H1 (cell line): Measurements from ENCODE around the gene CYTL1. TPM values are rescaled to one million over a fixed set of nuclear protein-coding genes. Genes with fewer than 3 reads are reported as not detected.

ENCODE experiments used
- CTCF ChIA-PET: fragments of 300-600 bp; sonication (Branson Sonifier 250); formaldehyde crosslinking; loops from one replicate; lab custom pipeline; 2021; ENCODE audit not compliant: partially characterized antibody; lab: Charles Lee
- POLR2A ChIA-PET: fragments of 300-600 bp; sonication (Branson Sonifier 250); formaldehyde crosslinking; loops from one replicate; lab custom pipeline; 2021; ENCODE audit warnings: inconsistent platforms; ENCODE audit not compliant: partially characterized antibody; lab: Charles Lee
- DNase-seq, 2 experiments: peaks; one replicate each; pipeline versions ENCODE4 v3.0.0 to v3.0.0-alpha.2; 2010 to 2022; ENCODE audit warnings: low spot score in 2 of 2, low read depth in 1 of 2, mixed read lengths in 1 of 2
- FAIRE-seq: peaks from 2 replicates; lab custom pipeline; 2011; peaks lifted over from hg19 to GRCh38; lab: Jason Lieb, UNC
- H2AFZ ChIP-seq: 2 replicates; pipeline ENCODE4 v1.8.1; 2012; ENCODE audit warnings: low read length, inconsistent platforms
- H2AK5ac ChIP-seq: 2 replicates; pipeline ENCODE4 v1.6.1; 2013; ENCODE audit warnings: low read depth, low read length
- H2BK120ac ChIP-seq: replicated peaks from 2 replicates; pipeline ENCODE3; 2013; ENCODE audit warnings: low read depth, low read length, inconsistent platforms
- H2BK12ac ChIP-seq: 2 replicates; pipeline ENCODE4 v1.6.1; 2013; ENCODE audit warnings: low read depth, low read length
- H2BK15ac ChIP-seq: 2 replicates; pipeline ENCODE4 v1.6.1; 2013; ENCODE audit warnings: low read length
- H2BK20ac ChIP-seq: 2 replicates; pipeline ENCODE4 v1.6.1; 2013; ENCODE audit warnings: low read length
- H2BK5ac ChIP-seq: 2 replicates; pipeline ENCODE4 v1.6.1; 2013; ENCODE audit warnings: low read depth, low read length
- H3K14ac ChIP-seq: 2 replicates; pipeline ENCODE4 v1.6.1; 2013; ENCODE audit warnings: inconsistent platforms; ENCODE audit not compliant: insufficient read length
- H3K18ac ChIP-seq: 2 replicates; pipeline ENCODE4 v1.6.1; 2013; ENCODE audit warnings: low read length; ENCODE audit errors: extremely low read depth
- H3K23ac ChIP-seq: 2 replicates; pipeline ENCODE4 v1.6.1; 2013; ENCODE audit warnings: inconsistent platforms; ENCODE audit not compliant: insufficient read length
- H3K23me2 ChIP-seq: 2 replicates; pipeline ENCODE4 v1.6.1; 2013; ENCODE audit warnings: low read depth, low read length
- H3K27ac ChIP-seq: 2 replicates; pipeline ENCODE4 v1.6.1; 2011; ENCODE audit warnings: low read depth, low read length, inconsistent platforms
- H3K27me3 ChIP-seq, 4 experiments: replicated peaks in 1 of 4; 1 replicate in 1 of 4; 2 replicates in 3 of 4; pipeline versions ENCODE4 v1.6.1 to v1.8.1; 2011 to 2013; ENCODE audit warnings: low read length in 3 of 4, mild to moderate bottlenecking in 3 of 4, inconsistent platforms in 2 of 4, mixed read lengths in 2 of 4, moderate library complexity in 1 of 4; ENCODE audit not compliant: control insufficient read depth in 3 of 4, insufficient read depth in 3 of 4; ENCODE audit errors: extremely low read depth in 1 of 4
- H3K36me3 ChIP-seq, 4 experiments: 2 replicates each; pipeline versions ENCODE4 v1.6.1 to v1.8.1; 2011 to 2013; ENCODE audit warnings: mild to moderate bottlenecking in 4 of 4, low read length in 3 of 4, moderate library complexity in 2 of 4, control low read depth in 1 of 4, inconsistent platforms in 1 of 4; ENCODE audit not compliant: insufficient read depth in 4 of 4, control insufficient read depth in 2 of 4
- H3K4ac ChIP-seq: replicated peaks from 2 replicates; pipeline ENCODE3; 2013; ENCODE audit warnings: low read length, low read depth, mixed read lengths, inconsistent platforms; ENCODE audit not compliant: insufficient read length
- H3K4me1 ChIP-seq, 4 experiments: replicated peaks in 1 of 4; 1 replicate in 1 of 4; 2 replicates in 3 of 4; pipeline versions ENCODE4 v1.6.1 to v1.8.1; 2011 to 2013; ENCODE audit warnings: low read length in 3 of 4, inconsistent platforms in 2 of 4, mixed read lengths in 1 of 4; ENCODE audit not compliant: insufficient read depth in 4 of 4, control insufficient read depth in 3 of 4
- H3K4me2 ChIP-seq, 2 experiments: 2 replicates each; pipeline versions ENCODE4 v1.6.1 to v1.8.1; 2011 to 2013; ENCODE audit warnings: low read depth in 2 of 2, low read length in 2 of 2, control low read depth in 1 of 2, inconsistent platforms in 1 of 2, mild to moderate bottlenecking in 1 of 2; ENCODE audit not compliant: insufficient read depth in 1 of 2
- H3K4me3 ChIP-seq, 4 experiments: fragments of 200-600, 300-600 bp in 1 of 4; sonication (generic), shearing (Covaris generic), sonication (Bioruptor Twin) in 1 of 4; 2 replicates each; pipeline versions ENCODE4 v1.5.1 to v1.8.1; 2011 to 2016; ENCODE audit warnings: low read length in 4 of 4, low read depth in 3 of 4, control low read depth in 2 of 4, inconsistent platforms in 2 of 4, mild to moderate bottlenecking in 2 of 4, mixed read lengths in 1 of 4, moderate library complexity in 1 of 4; ENCODE audit not compliant: insufficient read depth in 2 of 4; ENCODE audit errors: extremely low read depth in 1 of 4
- H3K56ac ChIP-seq: replicated peaks from 2 replicates; pipeline ENCODE3; 2013; ENCODE audit warnings: low read depth, mild to moderate bottlenecking, mixed read lengths, low read length, inconsistent platforms; ENCODE audit not compliant: insufficient read length
- H3K79me1 ChIP-seq: 2 replicates; pipeline ENCODE4 v1.6.1; 2013; ENCODE audit warnings: low read depth, low read length, control low read depth
- H3K79me2 ChIP-seq, 2 experiments: 2 replicates each; pipeline versions ENCODE4 v1.6.1 to v1.8.1; 2012 to 2013; ENCODE audit warnings: low read length in 2 of 2, mild to moderate bottlenecking in 2 of 2, inconsistent platforms in 1 of 2; ENCODE audit not compliant: insufficient read depth in 2 of 2, control insufficient read depth in 1 of 2
- H3K9ac ChIP-seq, 4 experiments: replicated peaks in 1 of 4; 1 replicate in 1 of 4; 2 replicates in 3 of 4; pipeline versions ENCODE4 v1.6.1 to v1.8.1; 2011 to 2013; ENCODE audit warnings: low read depth in 3 of 4, low read length in 3 of 4, control low read depth in 2 of 4, mild to moderate bottlenecking in 2 of 4, moderate library complexity in 2 of 4, inconsistent platforms in 1 of 4; ENCODE audit errors: extremely low read depth in 1 of 4
- H3K9me3 ChIP-seq, 2 experiments: 2 replicates each; pipeline versions ENCODE4 v1.6.1 to v1.8.1; 2012 to 2013; ENCODE audit warnings: mild to moderate bottlenecking in 2 of 2, moderate library complexity in 2 of 2, control low read depth in 1 of 2, inconsistent platforms in 1 of 2, low read depth in 1 of 2, low read length in 1 of 2, mixed read lengths in 1 of 2; ENCODE audit not compliant: insufficient read depth in 2 of 2
- H4K20me1 ChIP-seq, 2 experiments: replicated peaks in 1 of 2; 2 replicates each; pipeline versions ENCODE3 to v1.8.1; 2011 to 2013; ENCODE audit warnings: inconsistent platforms in 2 of 2, low read length in 2 of 2, mild to moderate bottlenecking in 1 of 2; ENCODE audit not compliant: insufficient read depth in 2 of 2, control insufficient read depth in 1 of 2
- H4K5ac ChIP-seq: 2 replicates; pipeline ENCODE4 v1.6.1; 2013; ENCODE audit warnings: low read length, low read depth, mixed read lengths, inconsistent platforms; ENCODE audit not compliant: insufficient read length
- H4K8ac ChIP-seq: 2 replicates; pipeline ENCODE4 v1.8.0; 2013; ENCODE audit warnings: mild to moderate bottlenecking, moderate library complexity, low read length, inconsistent platforms; ENCODE audit not compliant: insufficient read depth; ENCODE audit errors: extremely low read depth
- H4K91ac ChIP-seq: replicated peaks from 2 replicates; pipeline ENCODE3; 2013; ENCODE audit warnings: low read length, mixed read lengths, inconsistent platforms; ENCODE audit not compliant: insufficient read length
- EGR1 ChIP-seq: IDR thresholded peaks from 2 replicates; pipeline ENCODE4 v1.6.1; 2011; ENCODE audit warnings: low read depth, low read length, borderline replicate concordance
- FOSL1 ChIP-seq: IDR thresholded peaks from 2 replicates; pipeline ENCODE4 v1.6.1; 2011; ENCODE audit warnings: mild to moderate bottlenecking, low read depth, low read length, moderate library complexity; ENCODE audit not compliant: insufficient read depth
- GABPA ChIP-seq: IDR thresholded peaks from 2 replicates; pipeline ENCODE4 v1.6.1; 2011; ENCODE audit warnings: mild to moderate bottlenecking, low read length, moderate library complexity, borderline replicate concordance; ENCODE audit not compliant: insufficient read depth
- JUND ChIP-seq: IDR thresholded peaks from 2 replicates; pipeline ENCODE4 v1.6.1; 2011; ENCODE audit warnings: mild to moderate bottlenecking, improper control_type of control experiment, low read length
- KDM1A ChIP-seq: fragments of 200-600, 300-600 bp; sonication (generic); IDR thresholded peaks from 2 replicates; pipeline ENCODE4 v1.7.1; 2016; ENCODE audit warnings: mild to moderate bottlenecking, low read length, borderline replicate concordance
- MAFK ChIP-seq: IDR thresholded peaks from 2 replicates; pipeline ENCODE4 v1.6.1; 2012; ENCODE audit warnings: low read depth, mild to moderate bottlenecking, improper control_type of control experiment, low read length
- MAX ChIP-seq: IDR thresholded peaks from 2 replicates; pipeline ENCODE4 v1.6.1; 2012; ENCODE audit warnings: inconsistent platforms
- POLR2AphosphoS5 ChIP-seq: IDR thresholded peaks from 2 replicates; pipeline ENCODE4 v1.6.1; 2011; ENCODE audit warnings: low read depth, low read length
- POU5F1 ChIP-seq: IDR thresholded peaks from 2 replicates; pipeline ENCODE4 v1.6.1; 2011; ENCODE audit warnings: low read depth, mild to moderate bottlenecking, low read length, moderate library complexity
- RBBP5 ChIP-seq: IDR thresholded peaks from 2 replicates; pipeline ENCODE4 v1.7.1; 2012; ENCODE audit warnings: low read depth, mild to moderate bottlenecking, inconsistent platforms, low read length, moderate library complexity, borderline replicate concordance
- RFX5 ChIP-seq: IDR thresholded peaks from 2 replicates; pipeline ENCODE4 v1.6.1; 2011; ENCODE audit warnings: low read depth, low read length, improper control_type of control experiment, borderline replicate concordance
- RNF2 ChIP-seq: fragments of 200-900, 300-1000 bp; sonication (generic); IDR thresholded peaks from 2 replicates; pipeline ENCODE4 v1.7.1; 2016; ENCODE audit warnings: borderline replicate concordance, low read depth, mild to moderate bottlenecking, antibody characterized with exemption, low read length; ENCODE audit not compliant: poor library complexity, severe bottlenecking; ENCODE audit errors: missing control alignments
- SIX5 ChIP-seq: IDR thresholded peaks from 2 replicates; pipeline ENCODE4 v1.6.1; 2011; ENCODE audit warnings: mild to moderate bottlenecking, low read depth, low read length
- SP2 ChIP-seq: IDR thresholded peaks from 2 replicates; pipeline ENCODE4 v1.6.1; 2012; ENCODE audit warnings: mild to moderate bottlenecking, low read length, inconsistent platforms
- SRF ChIP-seq: IDR thresholded peaks from 2 replicates; pipeline ENCODE4 v1.6.1; 2011; ENCODE audit warnings: mild to moderate bottlenecking, low read depth, low read length, moderate library complexity
- WGBS, 2 experiments: shearing (Covaris generic) in 1 of 2; methylation state at CpG; one replicate each; pipeline versions ENCODE4 v1.1.6 to v1.1.7; 2013 to 2015; ENCODE audit warnings: low lambda C conversion rate in 2 of 2, mixed read lengths in 2 of 2, inconsistent platforms in 1 of 2, low coverage in 1 of 2, missing lambda C conversion rate in 1 of 2; ENCODE audit not compliant: insufficient replicate concordance in 2 of 2, insufficient coverage in 1 of 2, insufficient read length in 1 of 2; ENCODE audit errors: extremely low coverage in 1 of 2, missing lambda C conversion rate in 1 of 2; 5-methylcytosine and 5-hydroxymethylcytosine counted together
- polyA plus RNA-seq, 7 experiments: library from polyadenylated mRNA; depleted of rRNA in 3 of 7; stranded (reverse) in 5 of 7; unstranded in 2 of 7; fragments of >200 nt in 5 of 7; fragments of 200-250 nt in 2 of 7; gene quantifications; 1 replicate in 5 of 7; 2 replicates in 1 of 7; 4 replicates in 1 of 7; pipeline versions ENCODE4 v1.2.1 to v1.2.3, GENCODE V29; 2011 to 2013; ENCODE audit warnings: missing spikeins in 2 of 7, mixed read lengths in 2 of 7
- total RNA-seq: library from RNA; stranded (reverse); fragmentation: NEBNext Ultra II Directional; extraction: Animal tissue kit (Norgen Biotek cat#: 25700); gene quantifications from 2 replicates; pipeline ENCODE4 v1.2.1, GENCODE V29; 2021

The CYTL1 gene
- total and polyA plus RNA-seq, 2 of the 8 experiments (the other 6 are each of a cell fraction or from before 2014, with no cell fraction given), result 8.6 to 9.8 TPM

- H3K56ac ChIP-seq, result no peak overlapping the region
- no peak overlapping the region for H2BK20ac ChIP-seq
- no peaks in the 10 kb centered on the region for H3K23me2 ChIP-seq
- no peak overlapping the region for H3K4me2 ChIP-seq
- no peak overlapping the region; the same call in 1 of the 2 replicates for H4K8ac ChIP-seq
- H3K79me1 ChIP-seq, result no peaks in the 10 kb centered on the region
- no peak overlapping the region for H3K18ac ChIP-seq
- H2AK5ac ChIP-seq, result no peak overlapping the region
- no peak overlapping the region for H3K27ac ChIP-seq
- no peak overlapping the region for H2BK15ac ChIP-seq
- no peak overlapping the region for H4K91ac ChIP-seq
- ChIA-PET POLR2A (no interaction called here), CTCF (interaction anchor here (1.2 kb wide), 1 partner anchor 41 kb away, joined by 3 read pairs; no protein-coding TSS in a partner anchor)
- no peak overlapping the region for H3K14ac ChIP-seq
- no peak overlapping the region for H3K4ac ChIP-seq
- no peak overlapping the region for H3K9ac ChIP-seq
- FAIRE-seq (no peak), DNase-seq (no peak)
- no peak overlapping the region for H3K23ac ChIP-seq
- H3K4me3 ChIP-seq, result no peak overlapping the region
- H2BK120ac ChIP-seq, result no peak overlapping the region
- no peak overlapping the region for H2AFZ ChIP-seq
- 83% methylated on average over 8 of the region's 8 CpGs; no CpG with 5 or more reads in 1 of the 2 experiments for WGBS, 2 experiments
- no peak overlapping the region for H2BK12ac ChIP-seq
- no peaks in the 10 kb centered on the region for H3K36me3 ChIP-seq
- no peak overlapping the region for H2BK5ac ChIP-seq
- no peaks in the 10 kb centered on the region for H3K79me2 ChIP-seq
- H3K4me1 ChIP-seq, result peaks cover 0 to 8% (median 5%) of the 10 kb centered on the region in 4 experiments; a peak in 4 of 7 replicates
- no peaks in the 10 kb centered on the region for H4K20me1 ChIP-seq
- no peaks in the 10 kb centered on the region for H3K9me3 ChIP-seq
- H4K5ac ChIP-seq, result no peak overlapping the region
- H3K27me3 ChIP-seq, result no peaks in the 10 kb centered on the region
- TF ChIP-seq SIX5, result no peak
- no peak for TF ChIP-seq POLR2AphosphoS5
- no peak for TF ChIP-seq MAX
- TF ChIP-seq RNF2, result no peak
- no peak for TF ChIP-seq GABPA
- TF ChIP-seq EGR1, result no peak
- no peak for TF ChIP-seq SRF
- TF ChIP-seq POU5F1, result no peak
- no peak for TF ChIP-seq KDM1A
- no peak for TF ChIP-seq SP2
- no peak for TF ChIP-seq JUND
- no peak for TF ChIP-seq RBBP5
- no peak for TF ChIP-seq MAFK
- TF ChIP-seq FOSL1, result no peak
- no peak for TF ChIP-seq RFX5
Observed at GRCh38 chr4:4995908-4996265, 23.4 kb downstream of the CYTL1 start.
